DMS153 treated with DMSO at 0.1 percent for 48 hours (cell line): ENCODE results near the gene FANCD2OS.
"Not testable (repeated sequence)": the region's sequence is repeated elsewhere in the genome, so short reads cannot be mapped to it uniquely, and the experiment has no call there.

Experiments
- DNase-seq: peaks from one replicate; lab custom pipeline; 2025; ENCODE audit not compliant: unreplicated experiment; lab: John Stamatoyannopoulos, UW

The FANCD2OS gene, protein sequence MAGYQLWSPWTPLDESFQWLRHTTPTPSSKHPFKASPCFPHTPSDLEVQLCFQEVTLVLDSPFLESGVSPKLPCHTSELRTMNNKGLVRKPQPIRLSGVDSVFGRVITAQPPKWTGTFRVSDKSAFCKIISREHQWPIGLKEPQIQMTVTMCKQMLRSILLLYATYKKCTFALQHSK

DNA sequence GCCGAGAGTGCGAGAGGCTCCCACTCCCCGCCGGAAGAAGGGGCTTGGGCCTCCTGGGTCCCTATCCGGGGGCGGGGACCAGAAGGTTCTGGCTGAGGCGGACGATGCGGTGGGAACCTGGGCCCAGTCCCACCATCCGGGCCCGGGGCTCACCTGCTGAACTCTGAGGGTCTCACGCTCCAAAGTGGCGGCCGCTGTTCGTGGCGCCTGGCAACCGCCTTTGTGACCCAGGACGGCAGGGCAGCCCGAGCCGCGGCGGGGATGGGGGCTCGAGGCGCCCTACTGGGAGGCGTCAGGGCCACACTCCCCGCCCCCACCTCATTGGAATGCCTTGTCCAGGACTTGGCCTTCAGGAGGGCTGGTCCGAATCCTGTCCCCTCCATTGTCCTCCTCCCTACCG is at the start of gene FANCD2OS:
FANCD2OS (minus strand) TSS at position 165 of the 400 bp plus-strand sequence. CDS start 3,481 bp downstream, outside the sequence.
- no peak for DNase-seq

- no peak for DNase-seq
Measured at GRCh38 chr3:10157031-10157430, 49.0 kb upstream of the FANCD2OS start.

- DNase-seq: no peak
Measured at GRCh38 chr3:10155658-10156057, 47.6 kb upstream of the FANCD2OS start.

GRCh38 chr3:10155123-10155472 is 47.0 kb upstream of the FANCD2OS start:
- no peak for DNase-seq

- DNase-seq: no peak
Measured at GRCh38 chr3:10154335-10155122, 46.5 kb upstream of the FANCD2OS start.

GRCh38 chr3:10150987-10151386 is 42.9 kb upstream of the FANCD2OS start:
- no peak for DNase-seq

GRCh38 chr3:10149226-10149625 is 41.2 kb upstream of the FANCD2OS start:
- no peak for DNase-seq

DNA sequence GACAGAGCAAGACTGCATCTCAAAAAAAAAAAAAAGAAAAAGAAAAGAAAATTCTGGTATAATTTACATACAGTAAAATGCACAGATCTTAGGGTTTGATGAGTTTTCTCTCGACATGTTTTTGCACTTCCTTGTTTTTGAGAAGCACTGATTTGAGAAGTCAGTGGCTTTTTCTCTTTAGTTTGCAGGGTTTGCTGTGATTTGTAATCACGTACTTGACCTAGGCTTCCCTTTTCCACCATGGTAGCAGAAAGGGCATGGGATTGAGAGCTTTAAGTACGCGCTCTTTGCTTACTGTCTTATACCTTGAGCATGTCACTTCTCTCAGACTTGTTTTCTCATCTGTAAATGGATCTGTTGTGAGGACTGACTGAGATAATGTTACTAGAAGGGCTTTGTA is 37.6 kb upstream of the FANCD2OS start:
- DNase-seq: no peak

DNA sequence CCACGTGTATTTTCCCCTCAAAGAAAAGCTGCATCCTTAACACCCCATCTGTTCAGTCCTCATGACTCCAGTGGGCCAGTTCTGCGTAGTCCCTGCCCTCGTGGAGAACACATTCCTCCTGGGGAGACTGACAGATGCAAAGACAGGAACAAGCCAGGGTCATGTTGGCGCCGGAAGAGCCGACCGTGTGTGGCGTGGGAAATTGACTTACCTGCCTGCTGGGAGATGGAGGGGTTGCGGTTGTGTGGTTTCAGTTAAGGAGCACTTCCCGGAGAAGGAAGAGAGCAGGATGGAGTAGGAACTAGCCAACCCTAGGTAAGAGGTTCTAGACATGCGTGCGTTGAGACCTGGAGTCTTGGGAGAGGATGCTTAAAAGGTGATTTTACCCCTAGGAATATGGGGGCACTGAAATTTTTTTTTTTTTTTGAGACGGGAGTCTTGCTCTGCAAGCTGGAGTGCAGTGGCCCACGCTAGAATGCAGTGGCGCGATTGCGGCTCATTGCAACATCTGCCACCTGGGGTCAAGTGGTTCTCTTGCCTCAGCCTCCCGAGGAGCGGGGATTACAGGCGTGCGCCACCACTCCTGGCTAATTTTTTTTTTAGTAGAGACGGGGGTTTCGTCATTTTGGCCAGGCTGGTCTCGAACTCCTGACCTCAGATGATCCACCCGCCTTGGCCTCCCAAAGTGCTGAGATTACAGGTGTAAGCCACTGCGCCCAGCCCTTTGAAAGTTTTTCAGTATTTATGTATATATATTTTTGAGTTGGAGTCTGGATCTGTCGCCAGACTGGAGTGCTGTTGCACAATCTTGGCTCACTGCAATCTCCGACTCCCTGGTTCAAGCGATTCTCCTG is 34.9 kb upstream of the FANCD2OS start:
- DNase-seq: no peak

DNA sequence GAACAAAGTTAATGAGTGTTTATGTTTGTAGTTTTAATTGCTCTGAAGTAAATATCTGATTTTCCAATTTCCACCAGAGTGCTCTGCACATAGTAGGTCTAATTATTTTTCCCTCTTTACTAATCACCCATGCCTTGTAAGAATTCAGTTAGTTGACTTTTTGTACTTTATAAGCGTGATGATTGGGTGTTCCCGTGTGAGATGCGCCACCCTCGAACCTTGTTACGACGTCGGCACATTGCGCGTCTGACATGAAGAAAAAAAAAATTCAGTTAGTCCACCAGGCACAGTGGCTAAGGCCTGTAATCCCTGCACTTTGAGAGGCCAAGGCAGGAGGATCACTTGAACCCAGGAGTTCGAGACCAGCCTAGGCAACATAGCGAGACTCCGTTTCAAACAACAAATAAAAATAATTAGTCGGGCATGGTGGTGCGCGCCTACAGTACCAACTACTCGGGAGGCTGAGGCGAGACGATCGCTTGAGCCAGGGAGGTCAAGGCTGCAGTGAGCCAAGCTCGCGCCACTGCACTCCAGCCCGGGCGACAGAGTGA is 33.0 kb upstream of the FANCD2OS start:
- DNase-seq: no peak

DNA sequence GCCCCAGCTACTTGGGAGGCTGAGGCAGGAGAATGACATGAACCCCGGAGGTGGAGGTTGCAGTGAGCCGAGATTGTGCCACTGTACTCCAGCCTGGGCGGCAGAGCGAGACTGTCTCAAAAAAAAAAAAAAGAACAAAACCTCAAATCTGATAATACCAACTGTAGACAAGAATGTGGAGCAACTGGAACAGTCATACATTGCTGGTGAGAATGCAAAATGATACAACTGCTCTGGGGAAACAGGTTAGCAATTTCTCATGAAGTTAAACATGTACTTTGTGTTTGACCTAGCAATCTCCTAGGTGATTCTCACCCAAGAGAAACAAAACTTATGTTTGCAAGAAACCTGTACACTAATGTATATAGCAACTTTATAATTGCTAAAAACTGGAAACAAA is 29.1 kb upstream of the FANCD2OS start:
- no peak for DNase-seq

GRCh38 chr3:10136426-10137005 is 28.5 kb upstream of the FANCD2OS start:
- DNase-seq: no peak

DNA sequence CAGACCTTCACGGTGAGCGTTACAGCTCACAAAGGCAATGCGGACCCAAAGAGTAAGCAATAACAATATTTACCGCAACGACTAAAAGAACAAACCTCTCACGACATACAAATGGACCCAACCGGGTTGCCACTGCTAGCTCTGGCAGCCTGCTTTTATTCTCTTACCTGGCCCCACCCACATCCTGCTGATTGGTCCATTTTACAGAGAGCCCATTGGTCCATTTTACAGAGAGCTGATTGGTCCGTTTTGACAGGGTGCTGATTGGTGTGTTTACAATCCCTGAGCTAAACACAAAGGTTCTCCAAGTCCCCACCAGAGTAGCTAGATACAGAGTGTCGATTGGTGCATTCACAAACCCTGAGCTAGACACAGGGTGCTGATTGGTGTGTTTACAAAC is 27.8 kb upstream of the FANCD2OS start:
- not testable (repeated sequence) for DNase-seq

DNA sequence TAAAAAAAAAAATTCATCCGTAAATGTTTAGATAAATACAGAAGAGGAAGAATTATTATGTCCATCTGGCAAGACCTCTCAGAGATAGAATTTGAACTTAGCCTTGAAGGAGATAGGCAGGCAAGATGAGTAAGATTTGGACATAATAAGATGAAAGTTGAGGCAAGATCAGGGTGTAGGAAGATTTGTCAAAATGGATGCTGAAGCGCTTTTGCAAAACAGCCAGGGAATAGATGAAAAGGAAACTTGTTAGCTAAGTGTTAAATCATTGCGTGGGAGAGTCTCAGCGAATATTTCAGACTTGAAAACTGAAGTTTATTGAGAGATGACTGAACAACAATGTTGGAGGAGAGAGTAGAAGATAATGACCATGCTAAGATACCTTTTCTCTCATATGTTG is 14.7 kb upstream of the FANCD2OS start:
- DNase-seq: no peak

GRCh38 chr3:10121064-10121463 is 13.0 kb upstream of the FANCD2OS start:
- DNase-seq: no peak

GRCh38 chr3:10119376-10119775 is 11.3 kb upstream of the FANCD2OS start:
- no peak for DNase-seq

DNA sequence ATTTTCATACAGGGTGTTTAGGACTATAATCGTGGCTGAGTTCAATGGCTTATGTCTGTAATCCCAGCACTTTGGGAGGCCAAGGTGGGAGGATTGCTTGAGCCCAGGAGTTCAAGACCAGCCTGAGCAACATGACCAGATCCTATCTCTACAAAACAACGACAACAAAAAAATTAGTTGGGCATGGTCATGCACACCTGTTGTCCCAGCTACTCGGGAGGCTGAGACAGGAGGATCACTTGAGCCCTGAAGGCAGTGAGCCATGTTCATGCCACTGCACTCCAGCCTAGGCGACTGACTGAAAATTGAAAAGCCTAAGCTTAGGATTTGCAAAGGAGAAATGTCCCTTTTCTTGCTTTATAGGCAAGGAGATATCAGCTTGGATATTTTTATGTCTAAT is 8.9 kb upstream of the FANCD2OS start:
- no peak for DNase-seq

GRCh38 chr3:10116138-10116460 is 8.0 kb upstream of the FANCD2OS start:
- DNase-seq: no peak

- peak; percentile 70 for DNase-seq
Measured at GRCh38 chr3:10115326-10116137, 7.5 kb upstream of the FANCD2OS start, which contains the start of gene BRK1. TSS of gene BRK1 (plus strand) at chr3:10115675. CDS start at chr3:10115702, 27 bp downstream.

DNA sequence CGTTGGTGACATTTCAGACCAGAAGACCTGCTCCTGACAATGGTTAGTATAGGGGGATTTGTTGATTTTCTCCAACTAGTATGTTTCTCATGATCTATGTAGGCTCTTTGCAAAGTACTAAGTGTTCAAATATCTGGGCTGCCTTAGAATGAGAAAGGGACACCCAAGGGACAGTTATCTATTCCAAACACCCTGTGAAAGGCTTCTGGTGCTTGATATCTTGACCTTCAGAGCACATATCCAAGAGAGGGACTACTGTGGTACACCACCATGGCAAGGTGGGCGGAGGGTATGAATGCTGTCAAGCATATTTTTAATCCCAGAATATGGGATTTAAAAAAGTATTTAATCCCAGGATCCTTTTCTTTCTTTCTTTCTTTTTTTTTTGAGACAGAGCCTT is 1.1 kb downstream of the FANCD2OS start:
- DNase-seq: no peak
